NCI-H2029 treated with DMSO at 0.1 percent for 48 hours (cell line): Measurements from ENCODE around the gene BLID.

ENCODE experiments used
- DNase-seq: peaks from one replicate; lab custom pipeline; 2025; lab: John Stamatoyannopoulos, UW

BLID gene

GRCh38 chr11:122139595-122139866 lies 23.5 kb upstream of the BLID start:
- DNase-seq, result peak; percentile 23

DNA sequence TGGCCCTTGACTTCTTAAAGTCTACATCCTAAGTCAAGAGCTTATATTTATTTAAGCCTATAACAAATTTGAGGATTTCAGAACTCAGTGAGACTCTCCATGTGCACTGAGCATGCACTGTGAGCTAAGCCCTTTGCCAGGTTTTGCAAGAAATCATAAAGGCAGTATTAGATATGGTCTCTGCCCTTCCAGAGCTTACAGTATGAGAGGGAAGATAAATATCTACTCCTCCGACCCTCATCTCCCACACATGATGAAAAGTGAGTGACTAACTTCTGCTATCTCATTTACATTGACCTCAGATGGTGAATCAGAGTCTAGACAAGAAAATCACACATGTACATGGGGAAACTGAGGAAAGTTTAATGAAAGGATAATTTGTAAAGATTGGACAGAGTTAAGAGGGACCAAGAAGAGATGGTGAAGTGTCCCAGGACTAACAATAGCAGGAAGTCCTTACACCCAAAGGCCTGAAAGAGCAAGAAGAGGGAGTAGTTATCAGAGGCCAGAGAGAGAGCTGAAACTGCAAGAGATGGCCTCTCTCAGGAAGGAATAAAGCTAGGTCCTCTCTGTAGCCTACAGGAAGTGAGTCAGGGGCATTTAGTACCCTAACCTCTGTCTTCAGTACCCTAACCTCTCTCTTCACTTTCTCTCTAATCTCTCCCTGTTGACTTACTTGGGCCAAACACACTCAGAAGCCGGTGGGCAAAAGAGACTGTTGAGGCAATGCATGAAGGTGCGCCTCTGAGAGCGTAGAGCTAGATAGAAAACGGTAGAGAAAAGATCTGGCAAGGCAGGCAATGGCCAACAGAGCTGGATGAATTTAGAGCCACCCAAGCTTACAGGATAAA lies 23.0 kb upstream of the BLID start:
- DNase-seq, result no peak

DNA sequence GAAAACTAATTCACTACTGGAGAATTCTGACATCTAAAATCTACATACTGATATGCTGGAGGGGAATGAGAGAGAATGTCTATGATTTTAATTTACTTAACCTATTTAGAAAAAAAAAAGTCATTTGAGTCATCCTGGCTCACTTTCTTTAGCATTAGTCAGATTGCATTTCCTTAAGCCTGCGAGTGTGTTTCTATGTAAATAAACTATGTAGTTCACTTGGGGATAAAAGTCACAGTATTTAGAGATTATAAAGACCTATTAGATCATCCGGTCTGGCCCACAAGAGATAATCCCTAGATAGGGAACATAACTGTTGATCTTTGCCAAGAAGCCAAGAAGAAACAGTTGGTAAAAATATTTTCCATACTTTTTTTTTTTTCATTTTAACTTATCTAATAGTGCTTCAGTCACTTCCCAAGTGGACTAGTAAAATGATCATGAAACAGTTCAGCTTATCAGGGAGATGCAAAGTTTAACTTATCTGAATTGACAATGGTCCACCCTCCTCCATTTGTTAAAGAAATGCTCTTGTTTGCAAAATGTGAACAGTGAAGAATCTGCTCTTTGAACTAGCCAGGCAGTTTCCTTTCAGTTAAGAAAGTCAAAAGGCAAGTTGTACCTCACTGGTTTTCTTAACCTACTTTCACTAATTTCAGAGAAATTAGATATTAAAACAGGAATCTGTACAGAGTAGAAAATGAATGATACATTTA lies 21.2 kb upstream of the BLID start:
- DNase-seq, result no peak

GRCh38 chr11:122131126-122131525 lies 15.1 kb upstream of the BLID start:
- no peak for DNase-seq

DNA sequence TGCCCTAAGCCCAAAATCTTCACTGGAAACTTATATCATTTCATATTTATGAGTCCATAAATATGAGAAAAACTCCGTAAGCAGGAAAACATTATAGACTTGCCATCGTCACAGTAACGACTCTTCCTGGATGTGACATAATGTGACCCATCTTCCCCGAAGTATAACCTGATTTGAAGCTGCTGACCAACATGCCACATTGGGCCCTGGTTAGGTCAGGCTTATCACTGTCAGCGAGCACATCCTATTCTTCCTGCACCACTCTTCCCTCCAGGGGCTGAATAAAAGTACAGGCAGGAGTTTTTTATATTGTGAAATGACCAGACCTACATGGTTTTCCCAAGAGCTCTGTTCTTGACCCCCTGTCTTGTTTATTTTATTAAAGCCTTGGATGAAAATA lies 12.1 kb upstream of the BLID start:
- no peak for DNase-seq

GRCh38 chr11:122127020-122127419 lies 11.0 kb upstream of the BLID start:
- no peak for DNase-seq

GRCh38 chr11:122126024-122126688 lies 10.1 kb upstream of the BLID start:
- DNase-seq, result no peak

- DNase-seq, result no peak
Observed at GRCh38 chr11:122123263-122123929, 7.4 kb upstream of the BLID start.

GRCh38 chr11:122122179-122122578 lies 6.2 kb upstream of the BLID start:
- DNase-seq, result no peak

GRCh38 chr11:122120096-122120495 lies 4.1 kb upstream of the BLID start:
- DNase-seq, result no peak

DNA sequence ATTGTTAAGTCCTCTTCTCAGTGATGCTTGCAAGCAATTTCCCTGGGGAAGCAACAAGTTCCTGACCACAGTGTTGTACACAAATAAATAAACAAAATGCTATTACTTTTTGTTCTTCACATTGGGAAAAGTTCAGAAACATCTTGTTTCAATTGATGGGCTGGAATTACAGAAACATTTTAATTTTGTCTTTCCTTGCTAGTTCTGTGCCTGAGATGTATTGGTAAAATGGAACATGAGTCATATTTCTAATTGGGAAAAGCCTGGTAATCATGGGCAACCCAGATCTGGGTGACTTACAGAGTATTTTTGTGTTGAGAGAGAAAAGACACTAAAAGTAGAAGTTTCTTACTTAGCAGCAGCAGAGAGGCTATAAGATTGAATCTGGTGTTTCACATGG lies 576 bp upstream of the BLID start:
- no peak for DNase-seq

DNA sequence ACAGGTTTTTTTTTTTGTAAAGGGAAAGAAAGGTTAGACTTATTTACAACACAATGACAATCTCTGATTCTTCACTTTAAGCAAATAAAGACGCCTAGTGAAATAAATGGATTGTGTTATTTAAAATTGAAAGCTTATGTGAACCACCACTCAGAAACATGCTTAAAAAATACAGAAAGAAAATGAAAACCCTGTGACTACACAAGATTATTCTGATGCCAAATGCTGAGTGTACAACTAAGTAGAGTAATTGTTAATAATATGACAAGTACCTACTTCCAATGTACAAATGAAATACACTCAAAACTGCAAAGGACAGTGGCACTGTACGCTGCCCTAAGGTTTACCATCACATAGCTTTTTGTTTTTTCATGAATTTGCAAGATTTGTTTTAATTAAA lies 1.0 kb downstream of the BLID start:
- DNase-seq, result no peak

- no peak for DNase-seq
Observed at GRCh38 chr11:122113836-122114825, 1.9 kb downstream of the BLID start.

- DNase-seq, result no peak
Observed at GRCh38 chr11:122112470-122113365, 3.3 kb downstream of the BLID start.

- DNase-seq, result no peak
Observed at GRCh38 chr11:122109932-122110331, 6.1 kb downstream of the BLID start.

DNA sequence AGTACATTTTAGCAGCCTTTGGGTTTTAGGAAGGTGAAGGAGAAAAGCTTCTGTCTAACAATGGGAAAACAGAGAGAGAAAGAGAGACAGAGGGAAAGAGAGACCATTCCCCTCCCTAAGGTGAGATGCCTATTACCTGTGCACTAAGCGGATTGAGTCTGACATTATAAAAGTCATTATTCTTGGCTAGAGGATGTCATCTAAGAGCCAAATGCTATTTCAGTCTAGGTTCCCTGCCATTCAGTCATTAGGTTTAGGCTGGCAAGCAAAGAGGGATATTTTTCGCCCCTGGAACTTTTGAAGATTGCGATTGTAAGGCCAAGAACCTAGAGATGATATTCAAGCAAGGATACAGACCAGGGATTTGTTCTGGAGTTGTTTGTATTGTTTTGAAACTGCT lies 7.2 kb downstream of the BLID start:
- DNase-seq, result no peak

DNA sequence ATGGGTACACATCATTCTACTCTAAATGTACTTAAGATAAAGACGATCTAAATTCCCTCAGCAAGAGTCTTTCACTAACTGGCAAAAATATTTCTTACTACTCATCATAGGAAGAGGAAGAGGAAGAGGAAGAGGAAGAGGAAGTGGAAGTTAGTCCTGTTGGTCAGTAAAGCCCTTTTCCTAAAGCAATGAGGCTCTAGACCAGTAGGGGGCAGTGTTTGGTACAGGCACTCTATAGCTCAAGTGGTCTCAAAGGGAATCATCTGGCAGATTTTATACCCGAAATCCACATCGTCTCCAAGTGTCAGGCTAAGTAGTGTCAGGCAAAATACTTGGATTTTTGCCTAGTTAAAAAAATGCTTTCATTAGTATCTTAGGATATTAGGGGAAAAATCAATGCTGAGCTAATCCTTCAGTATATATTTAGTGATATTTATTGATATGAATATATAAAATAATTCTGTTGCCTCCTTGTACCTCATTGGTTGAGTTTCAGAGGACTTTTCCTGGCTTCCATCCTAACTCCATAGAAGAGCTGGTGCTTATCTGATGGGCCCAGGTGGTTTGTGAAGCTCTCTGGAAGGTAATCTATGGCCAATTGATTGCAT lies 7.7 kb downstream of the BLID start:
- no peak for DNase-seq

GRCh38 chr11:122107566-122107965 lies 8.4 kb downstream of the BLID start:
- no peak for DNase-seq

GRCh38 chr11:122107045-122107444 lies 9.0 kb downstream of the BLID start:
- no peak for DNase-seq
